ENCODE measurements around the gene SPATA46. TPM values are rescaled to one million over a fixed set of nuclear protein-coding genes. Genes with fewer than 3 reads are reported as not detected.

The SPATA46 gene
- total RNA-seq, 3 donors from 2014 or later (not counting 1 experiment from before 2014, with no cell fraction given) = not detected

DNA sequence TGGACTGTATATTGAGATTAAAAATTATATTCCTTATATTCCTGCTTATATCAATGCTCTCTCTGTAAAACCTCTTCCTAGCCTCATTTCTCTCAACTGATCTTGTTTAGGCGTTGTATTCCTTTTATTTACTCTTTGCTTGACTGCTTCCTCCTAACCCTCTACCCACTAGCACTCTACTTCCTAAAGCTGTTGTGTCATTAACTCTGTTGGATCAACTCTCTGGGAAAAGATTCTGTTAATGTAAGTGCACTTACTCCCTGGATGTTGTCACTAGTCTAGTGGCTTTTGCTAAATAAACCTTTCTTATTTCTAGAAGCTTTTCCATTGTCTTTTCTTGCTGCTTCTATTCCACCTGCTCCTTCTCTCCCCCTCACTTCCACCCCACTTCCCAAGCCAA lies 6.5 kb downstream of the SPATA46 start:
- ATAC-seq (no peak), DNase-seq (no peak)
- Mint-ChIP-seq H3K4me3 (no peak overlapping the region), H3K4me1 (peaks cover 11 to 16% of the 10 kb centered on the region in 2 donors), H3K27me3 (ENCODE audit: low read depth in 2 of 2) (no peaks in the 10 kb centered on the region), H3K9me3 (no peaks in the 10 kb centered on the region), H3K36me3 (no peaks in the 10 kb centered on the region), H3K27ac (no peak overlapping the region)
- intact Hi-C loops (cut with micrococcal nuclease) = no loop called here
- no peaks in the 10 kb centered on the region for H3K9me3 ChIP-seq (ENCODE audit: control insufficient read depth, insufficient read depth, low read length)
- WGBS (ENCODE audit: insufficient coverage) = 93% methylated on average over 1 of the region's 1 CpG
- H3K36me3 ChIP-seq (ENCODE audit: control insufficient read depth, insufficient read depth, low read length) = no peaks in the 10 kb centered on the region
- H3K27ac ChIP-seq (ENCODE audit: low read length) = no peak overlapping the region
- H3K4me3 ChIP-seq (ENCODE audit: low read length) = no peak overlapping the region
- no peaks in the 10 kb centered on the region for H3K27me3 ChIP-seq (ENCODE audit: control insufficient read depth, insufficient read depth, low read length)
- TF ChIP-seq, protein P1, sequence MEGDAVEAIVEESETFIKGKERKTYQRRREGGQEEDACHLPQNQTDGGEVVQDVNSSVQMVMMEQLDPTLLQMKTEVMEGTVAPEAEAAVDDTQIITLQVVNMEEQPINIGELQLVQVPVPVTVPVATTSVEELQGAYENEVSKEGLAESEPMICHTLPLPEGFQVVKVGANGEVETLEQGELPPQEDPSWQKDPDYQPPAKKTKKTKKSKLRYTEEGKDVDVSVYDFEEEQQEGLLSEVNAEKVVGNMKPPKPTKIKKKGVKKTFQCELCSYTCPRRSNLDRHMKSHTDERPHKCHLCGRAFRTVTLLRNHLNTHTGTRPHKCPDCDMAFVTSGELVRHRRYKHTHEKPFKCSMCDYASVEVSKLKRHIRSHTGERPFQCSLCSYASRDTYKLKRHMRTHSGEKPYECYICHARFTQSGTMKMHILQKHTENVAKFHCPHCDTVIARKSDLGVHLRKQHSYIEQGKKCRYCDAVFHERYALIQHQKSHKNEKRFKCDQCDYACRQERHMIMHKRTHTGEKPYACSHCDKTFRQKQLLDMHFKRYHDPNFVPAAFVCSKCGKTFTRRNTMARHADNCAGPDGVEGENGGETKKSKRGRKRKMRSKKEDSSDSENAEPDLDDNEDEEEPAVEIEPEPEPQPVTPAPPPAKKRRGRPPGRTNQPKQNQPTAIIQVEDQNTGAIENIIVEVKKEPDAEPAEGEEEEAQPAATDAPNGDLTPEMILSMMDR (IDR thresholded peaks at IDR 0.05) = no peak
- peaks cover 13% of the 10 kb centered on the region for H3K4me1 ChIP-seq (ENCODE audit: control insufficient read depth, insufficient read depth, low read length)

DNA sequence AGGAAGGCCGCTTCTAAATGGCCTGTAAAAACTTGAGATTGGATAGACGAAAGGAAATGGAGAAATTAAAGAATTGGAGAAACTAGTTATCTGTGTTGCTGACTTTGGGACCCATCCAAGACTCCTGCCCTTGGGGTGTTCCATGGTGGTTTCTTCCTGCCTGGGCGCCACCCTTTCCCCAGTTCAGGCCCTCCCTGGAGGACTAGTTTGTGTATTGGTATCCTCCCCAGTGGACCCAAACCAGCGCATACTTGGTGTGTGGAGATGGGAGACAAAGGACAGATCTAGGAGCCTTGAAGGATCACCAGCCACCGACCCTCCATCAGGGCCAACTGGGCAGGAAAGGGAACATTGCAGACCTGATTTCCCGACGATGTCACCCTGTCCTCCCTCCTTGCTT lies 7.1 kb downstream of the SPATA46 start:
- Histone ChIP-seq H3K4me1 (ENCODE audit: control insufficient read depth, insufficient read depth, low read length) (peaks cover 13% of the 10 kb centered on the region), H3K4me3 (ENCODE audit: low read length) (no peak overlapping the region), H3K36me3 (ENCODE audit: control insufficient read depth, insufficient read depth, low read length) (no peaks in the 10 kb centered on the region), H3K9me3 (ENCODE audit: control insufficient read depth, insufficient read depth, low read length) (no peaks in the 10 kb centered on the region), H3K27me3 (ENCODE audit: control insufficient read depth, insufficient read depth, low read length) (no peaks in the 10 kb centered on the region), H3K27ac (ENCODE audit: low read length) (no peak overlapping the region)
- TF ChIP-seq, protein P1 (IDR thresholded peaks at IDR 0.05) = no peak
- Mint-ChIP-seq H3K4me1 (peaks cover 11 to 16% of the 10 kb centered on the region in 2 donors), H3K36me3 (no peaks in the 10 kb centered on the region), H3K4me3 (no peak overlapping the region), H3K27ac (no peak overlapping the region), H3K27me3 (ENCODE audit: low read depth in 2 of 2) (no peaks in the 10 kb centered on the region), H3K9me3 (no peaks in the 10 kb centered on the region)
- intact Hi-C loops (cut with micrococcal nuclease) = no loop called here
- 91% methylated on average over 7 of the region's 7 CpGs for WGBS (ENCODE audit: insufficient coverage)
- DNase-seq (no peak), ATAC-seq (no peak)

DNA sequence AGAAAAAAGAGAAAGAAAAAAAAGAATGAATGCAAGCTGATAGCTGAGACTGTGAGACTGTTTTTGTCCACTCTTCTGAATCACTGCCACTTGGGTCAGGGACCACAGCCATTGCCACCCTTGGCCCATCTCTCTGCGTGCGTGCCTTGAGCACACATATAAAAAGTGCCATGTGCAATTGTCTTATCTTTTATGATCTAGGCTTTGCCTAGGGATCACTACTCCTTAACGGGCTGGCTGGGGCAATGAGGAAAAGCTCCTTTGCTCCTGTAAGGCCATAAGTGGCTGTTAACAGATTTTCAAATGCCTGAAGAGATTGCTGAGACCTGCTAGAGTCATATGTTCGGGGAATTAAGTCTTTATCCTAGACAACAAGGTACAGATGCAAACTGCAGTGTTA lies 8.2 kb downstream of the SPATA46 start:
- H3K4me3 Mint-ChIP-seq = no peak overlapping the region
- intact Hi-C loops (cut with micrococcal nuclease) = no loop called here
- no peak overlapping the region for H3K4me3 ChIP-seq (ENCODE audit: low read length)
- H3K4me1 Mint-ChIP-seq = peaks cover 11 to 15% of the 10 kb centered on the region in 2 donors
- DNase-seq (no peak), ATAC-seq (no peak)
- no peaks in the 10 kb centered on the region for H3K36me3 Mint-ChIP-seq
- H3K36me3 ChIP-seq (ENCODE audit: control insufficient read depth, insufficient read depth, low read length) = no peaks in the 10 kb centered on the region
- WGBS (ENCODE audit: insufficient coverage) = 72% methylated on average over 4 of the region's 4 CpGs
- H3K27me3 Mint-ChIP-seq (ENCODE audit: low read depth in 2 of 2) = no peaks in the 10 kb centered on the region
- TF ChIP-seq, protein P1 (IDR thresholded peaks at IDR 0.05) = no peak
- H3K9me3 Mint-ChIP-seq = no peaks in the 10 kb centered on the region
- H3K27ac Mint-ChIP-seq = no peak overlapping the region
- no peaks in the 10 kb centered on the region for H3K9me3 ChIP-seq (ENCODE audit: control insufficient read depth, insufficient read depth, low read length)
- H3K27ac ChIP-seq (ENCODE audit: low read length) = no peak overlapping the region
- peaks cover 12% of the 10 kb centered on the region for H3K4me1 ChIP-seq (ENCODE audit: control insufficient read depth, insufficient read depth, low read length)
- no peaks in the 10 kb centered on the region for H3K27me3 ChIP-seq (ENCODE audit: control insufficient read depth, insufficient read depth, low read length)

DNA sequence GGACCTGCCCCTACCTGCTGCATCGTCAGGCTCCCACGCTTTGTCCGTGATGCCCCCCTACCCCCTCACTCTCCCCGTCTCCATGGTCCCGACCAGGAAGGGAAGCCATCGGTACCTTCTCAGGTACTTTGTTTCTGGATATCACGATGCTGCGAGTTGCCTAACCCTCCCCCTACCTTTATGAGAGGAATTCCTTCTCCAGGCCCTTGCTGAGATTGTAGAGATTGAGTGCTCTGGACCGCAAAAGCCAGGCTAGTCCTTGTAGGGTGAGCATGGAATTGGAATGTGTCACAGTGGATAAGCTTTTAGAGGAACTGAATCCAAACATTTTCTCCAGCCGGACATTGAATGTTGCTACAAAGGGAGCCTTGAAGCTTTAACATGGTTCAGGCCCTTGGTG lies 8.9 kb downstream of the SPATA46 start:
- no peak overlapping the region for H3K4me3 Mint-ChIP-seq
- no peaks in the 10 kb centered on the region for H3K9me3 Mint-ChIP-seq

More for the DNA sequence above, 8.9 kb downstream of the SPATA46 start:
- Mint-ChIP-seq H3K36me3 (no peaks in the 10 kb centered on the region), H3K27ac (no peak overlapping the region), H3K4me1 (peaks cover 7 to 9% of the 10 kb centered on the region in 2 donors), H3K27me3 (ENCODE audit: low read depth in 2 of 2) (no peaks in the 10 kb centered on the region)
- H3K9me3 ChIP-seq (ENCODE audit: control insufficient read depth, insufficient read depth, low read length) = no peaks in the 10 kb centered on the region
- 91% methylated on average over 7 of the region's 10 CpGs for whole genome bisulfite sequencing (ENCODE audit: insufficient coverage)
- TF ChIP-seq, protein P1 (IDR thresholded peaks at IDR 0.05) = no peak
- H3K4me3 ChIP-seq (ENCODE audit: low read length) = no peak overlapping the region
- ATAC-seq = no peak
- no peaks in the 10 kb centered on the region for H3K36me3 ChIP-seq (ENCODE audit: control insufficient read depth, insufficient read depth, low read length)
- no peaks in the 10 kb centered on the region for H3K27me3 ChIP-seq (ENCODE audit: control insufficient read depth, insufficient read depth, low read length)
- H3K4me1 ChIP-seq (ENCODE audit: control insufficient read depth, insufficient read depth, low read length) = peaks cover 5% of the 10 kb centered on the region
- H3K27ac ChIP-seq (ENCODE audit: low read length) = no peak overlapping the region
- no peak for DNase-seq
- intact Hi-C loops (cut with micrococcal nuclease) = no loop called here
